Measurements from ENCODE around the gene HIVEP2.

Gene HIVEP2

DNA sequence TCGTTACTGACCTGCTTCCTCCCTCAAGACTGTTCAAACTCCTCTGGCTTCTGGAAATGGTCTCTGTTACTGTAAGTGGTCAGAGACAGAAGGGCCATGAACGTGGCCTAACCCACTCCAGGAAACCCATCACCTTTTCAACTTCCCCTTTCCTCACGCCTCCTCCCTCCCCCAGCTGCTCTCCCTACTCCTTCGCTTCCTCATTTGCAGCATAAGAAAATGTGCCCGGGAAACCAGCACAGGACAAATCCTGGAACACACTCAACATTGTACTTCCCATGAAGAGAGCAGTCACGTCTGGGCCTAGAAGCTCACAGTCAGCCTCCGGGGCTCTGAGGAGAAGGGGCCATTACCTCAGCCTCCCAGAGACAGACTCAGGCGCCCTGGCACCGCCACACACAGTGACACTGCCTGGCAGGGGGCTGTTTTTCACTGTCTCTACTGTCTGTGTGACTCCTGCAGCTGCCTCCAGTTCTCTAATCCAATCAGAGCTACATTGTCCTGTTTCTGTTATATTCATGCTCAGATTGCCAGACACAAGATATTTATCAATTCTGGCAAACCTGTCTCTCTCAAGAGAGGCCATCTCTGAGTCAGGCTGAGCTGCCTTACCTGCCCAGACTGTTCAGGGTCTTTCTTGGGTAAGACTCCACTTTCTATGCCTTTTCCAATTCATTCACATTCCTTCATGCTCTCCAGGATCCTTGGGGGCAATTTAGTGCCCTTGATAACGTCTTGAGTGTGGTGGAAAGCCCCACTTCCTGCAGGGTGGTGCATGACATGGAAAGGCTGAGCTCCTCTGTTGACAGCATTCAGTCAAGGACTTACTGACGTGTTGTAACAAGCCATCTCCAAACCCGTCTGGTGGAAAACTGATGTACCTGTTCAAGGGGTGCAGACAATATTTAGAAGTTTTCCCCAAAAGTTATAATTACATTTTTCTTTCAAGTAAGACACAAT, 242.2 kb downstream of the HIVEP2 start:
- DNase-seq (ENCODE audit: low spot score), result no peak

All from AG20443 (cell line).